ENCODE data around the gene MTNR1B. TPM values are rescaled to one million over a fixed set of nuclear protein-coding genes. Genes with fewer than 3 reads are reported as not detected.

MTNR1B gene
- total RNA-seq, 1 donor from 2014 or later = not detected

DNA sequence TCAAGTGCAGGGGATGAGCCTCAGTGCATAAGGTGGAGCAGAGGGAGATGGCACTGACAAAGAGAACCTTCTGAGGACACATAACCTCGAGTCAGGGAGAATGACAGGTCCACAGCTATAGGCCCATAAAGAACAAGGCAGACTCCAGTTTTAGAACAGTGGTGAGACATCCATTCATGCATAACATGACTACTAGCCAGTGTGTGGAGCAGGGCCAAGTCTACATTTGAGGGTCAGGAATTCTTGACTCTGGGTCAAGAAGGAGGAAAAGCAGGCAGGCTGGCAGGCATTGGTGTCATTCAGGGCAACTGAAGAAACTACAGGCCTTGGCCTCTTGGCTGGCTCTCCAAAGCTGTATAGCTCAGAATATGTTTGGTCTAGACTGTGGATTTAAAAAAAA, 54.9 kb downstream of the MTNR1B start:
- no peak for FAIRE-seq
- H3K4me3 ChIP-seq (ENCODE audit: low read depth, low read length) = no peak overlapping the region
- no peaks in the 10 kb centered on the region for H3K36me3 ChIP-seq (ENCODE audit: control insufficient read depth, insufficient read depth, low read length)
- H3K27me3 ChIP-seq (ENCODE audit: control insufficient read depth, insufficient read depth, low read length) = no peaks in the 10 kb centered on the region
- no peak for TF ChIP-seq CTCF (IDR thresholded peaks at IDR 0.05; ENCODE audit: insufficient read depth, low read length, severe bottlenecking)
- no peak for DNase-seq (ENCODE audit: low read depth)

DNA sequence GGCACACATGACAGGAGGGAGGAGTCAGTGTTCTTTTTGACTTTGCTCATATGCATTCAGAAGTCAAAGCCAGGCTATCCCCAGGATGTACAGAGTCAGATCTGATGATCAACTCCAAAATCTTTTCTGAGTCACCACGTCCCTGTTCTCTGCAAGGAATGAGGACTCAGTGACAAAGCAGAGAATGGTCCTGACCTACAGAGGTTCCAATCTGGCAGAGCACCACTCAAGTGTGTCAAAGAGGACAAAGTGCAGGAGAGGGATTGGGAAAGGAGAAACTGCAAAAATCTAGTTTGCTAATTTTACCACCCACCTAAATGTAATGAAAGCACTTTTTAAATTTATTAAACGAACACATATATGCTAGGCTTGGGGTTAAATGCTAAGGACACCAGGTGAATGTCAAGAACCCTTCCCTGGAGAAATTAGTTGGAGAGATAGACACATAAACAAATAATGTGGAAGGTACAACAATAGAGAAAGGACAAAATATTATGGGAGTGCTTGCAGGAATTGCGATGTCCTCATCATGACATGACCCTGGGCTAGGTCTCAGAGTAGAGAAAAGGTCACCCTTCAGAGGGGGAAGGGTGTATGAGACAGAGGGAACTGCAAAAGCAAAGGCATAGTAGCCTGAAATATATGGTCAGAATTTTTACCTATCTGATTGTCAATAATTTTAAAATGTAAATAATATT, 56.3 kb downstream of the MTNR1B start:
- DNase-seq (ENCODE audit: low read depth) (no peak), FAIRE-seq (no peak)
- H3K4me3 ChIP-seq (ENCODE audit: low read depth, low read length) = no peak overlapping the region
- H3K27me3 ChIP-seq (ENCODE audit: control insufficient read depth, insufficient read depth, low read length) = no peaks in the 10 kb centered on the region
- TF ChIP-seq CTCF (IDR thresholded peaks at IDR 0.05; ENCODE audit: insufficient read depth, low read length, severe bottlenecking) = no peak
- no peaks in the 10 kb centered on the region for H3K36me3 ChIP-seq (ENCODE audit: control insufficient read depth, insufficient read depth, low read length)

- Histone ChIP-seq H3K36me3 (ENCODE audit: control insufficient read depth, insufficient read depth, low read length) (no peaks in the 10 kb centered on the region), H3K4me3 (ENCODE audit: low read depth, low read length) (no peak overlapping the region), H3K27me3 (ENCODE audit: control insufficient read depth, insufficient read depth, low read length) (no peaks in the 10 kb centered on the region)
- DNase-seq (ENCODE audit: low read depth) (peak; percentile 48), FAIRE-seq (no peak)
- no peak for TF ChIP-seq CTCF (IDR thresholded peaks at IDR 0.05; ENCODE audit: insufficient read depth, low read length, severe bottlenecking)
Measured at GRCh38 chr11:93028960-93029522, 59.6 kb downstream of the MTNR1B start.

DNA sequence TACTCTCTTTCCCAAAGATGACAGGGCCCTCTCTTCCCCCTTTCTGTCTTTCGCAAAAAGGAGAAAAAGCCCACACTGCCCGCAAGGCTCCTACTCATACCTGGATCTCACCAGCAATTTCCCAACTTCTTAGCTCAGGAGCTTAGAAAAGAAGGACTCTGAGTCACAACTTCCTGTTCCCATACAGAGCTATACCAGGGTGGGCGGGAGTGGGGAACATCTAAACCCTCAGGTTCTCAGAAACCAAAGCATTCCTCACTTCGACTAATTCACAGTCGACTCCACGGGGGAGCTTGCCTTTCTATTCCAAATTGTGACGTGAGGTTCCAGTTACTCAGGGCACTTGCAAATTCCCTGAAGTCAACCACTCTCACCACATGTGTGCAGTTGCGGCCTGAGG, 61.9 kb downstream of the MTNR1B start:
- no peak for TF ChIP-seq CTCF (IDR thresholded peaks at IDR 0.05; ENCODE audit: insufficient read depth, low read length, severe bottlenecking)
- FAIRE-seq = no peak
- Histone ChIP-seq H3K27me3 (ENCODE audit: control insufficient read depth, insufficient read depth, low read length) (no peaks in the 10 kb centered on the region), H3K36me3 (ENCODE audit: control insufficient read depth, insufficient read depth, low read length) (no peaks in the 10 kb centered on the region), H3K4me3 (ENCODE audit: low read depth, low read length) (no peak overlapping the region)
- DNase-seq (ENCODE audit: low read depth) = peak; percentile 89

Other genes starting within 250 kb of the MTNR1B start
- 4.2 and 4.4 TPM in 2 replicates for gene SLC36A4, start 228.3 kb downstream of the MTNR1B start, total RNA-seq